Stimulated activated CD4-positive, alpha-beta T cell treated with anti-CD3 and anti-CD28 coated beads, Interleukin-1b, Interleukin-23, amount 100 ng/mL, for 1 hour (primary cell): ENCODE results near the gene TYMP.

Source experiments
- DNase-seq, 2 donors: peaks; one replicate each; pipeline ENCODE4 v3.0.0-alpha.2; 2020; ENCODE audit warnings: low read depth in 2 of 2

TYMP gene

DNA sequence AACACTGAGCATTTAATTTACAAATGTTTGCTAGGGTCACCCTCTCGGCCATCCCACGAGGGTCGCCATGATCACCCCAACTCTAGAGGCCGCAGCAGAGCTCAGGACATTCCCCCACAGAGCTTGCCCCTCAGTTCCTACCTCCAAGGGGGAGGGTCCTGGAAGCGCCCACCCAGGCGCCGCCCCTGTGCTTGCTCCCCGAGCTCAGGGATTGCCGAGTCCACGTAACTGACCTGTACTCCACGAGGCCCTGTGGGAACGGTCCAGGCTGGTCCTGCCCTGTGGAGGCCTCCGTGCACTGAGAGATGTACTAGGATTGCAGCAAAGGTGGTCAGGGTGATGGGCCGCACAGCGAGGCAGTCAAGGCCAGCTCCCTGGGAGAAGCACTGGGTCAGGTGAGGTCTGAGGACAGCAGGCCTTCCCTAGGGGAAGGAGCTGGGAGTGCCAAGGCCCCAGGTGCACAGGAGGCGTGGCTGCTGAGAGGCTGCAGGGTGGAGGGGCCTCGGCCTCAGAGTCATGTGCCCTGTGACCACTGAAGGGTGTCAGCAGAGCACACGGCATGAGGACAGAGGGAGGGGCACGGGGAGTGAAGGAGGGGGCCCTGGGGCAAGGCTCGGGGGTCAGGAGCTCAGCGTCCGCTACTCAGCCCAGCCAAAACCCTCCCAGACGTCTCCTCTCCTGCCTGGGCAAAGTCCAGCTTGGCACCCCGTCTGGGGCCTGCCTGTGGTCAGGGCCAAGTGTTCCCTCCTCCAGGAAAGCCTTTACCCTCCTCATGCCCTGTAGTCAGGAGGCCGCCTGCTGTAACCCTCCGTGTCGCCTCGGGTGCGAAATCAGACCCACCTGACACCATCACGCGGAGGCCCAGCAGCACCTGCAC is 45.6 kb downstream of the TYMP start:
- DNase-seq, result no peak

DNA sequence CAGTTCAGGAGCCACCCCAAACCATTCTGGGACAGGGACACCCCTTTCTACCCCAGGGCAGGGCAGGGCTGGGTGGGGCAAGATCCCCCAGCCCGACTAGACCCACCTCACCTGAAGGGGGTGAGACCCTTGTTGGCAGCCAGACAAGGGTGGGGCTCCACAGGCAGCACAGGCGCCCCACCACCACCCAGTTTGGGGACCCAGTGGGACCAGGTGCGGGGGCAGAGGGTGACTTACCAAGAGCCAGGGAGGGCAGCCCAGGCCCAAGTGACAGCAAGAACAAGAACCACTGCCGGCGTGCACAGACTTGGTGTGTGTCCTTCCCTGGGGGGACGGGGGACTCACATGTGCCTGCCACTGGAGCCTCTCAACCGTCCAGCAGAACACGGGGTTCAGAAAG is 46.3 kb downstream of the TYMP start:
- DNase-seq, result no peak

DNA sequence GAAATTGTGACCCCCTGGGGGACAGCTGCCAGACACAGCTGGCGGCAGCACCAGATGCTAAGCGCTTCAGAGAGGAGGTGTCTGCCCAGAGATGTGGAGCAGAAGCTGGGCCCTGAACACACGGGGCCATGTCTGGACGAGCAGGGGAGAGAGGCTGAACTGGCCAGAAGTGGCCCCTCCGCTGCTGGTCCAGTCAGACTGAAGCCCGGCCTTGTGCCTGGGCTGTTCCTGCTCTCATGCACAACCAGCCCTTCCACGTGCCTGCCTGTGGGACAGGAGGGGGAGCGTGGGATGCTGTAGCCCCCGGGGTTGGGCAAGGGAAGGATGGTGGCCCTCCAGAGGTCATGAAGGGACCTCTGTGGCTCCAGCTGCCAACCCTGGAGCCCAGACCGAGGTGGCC is 46.7 kb downstream of the TYMP start:
- no peak for DNase-seq

DNA sequence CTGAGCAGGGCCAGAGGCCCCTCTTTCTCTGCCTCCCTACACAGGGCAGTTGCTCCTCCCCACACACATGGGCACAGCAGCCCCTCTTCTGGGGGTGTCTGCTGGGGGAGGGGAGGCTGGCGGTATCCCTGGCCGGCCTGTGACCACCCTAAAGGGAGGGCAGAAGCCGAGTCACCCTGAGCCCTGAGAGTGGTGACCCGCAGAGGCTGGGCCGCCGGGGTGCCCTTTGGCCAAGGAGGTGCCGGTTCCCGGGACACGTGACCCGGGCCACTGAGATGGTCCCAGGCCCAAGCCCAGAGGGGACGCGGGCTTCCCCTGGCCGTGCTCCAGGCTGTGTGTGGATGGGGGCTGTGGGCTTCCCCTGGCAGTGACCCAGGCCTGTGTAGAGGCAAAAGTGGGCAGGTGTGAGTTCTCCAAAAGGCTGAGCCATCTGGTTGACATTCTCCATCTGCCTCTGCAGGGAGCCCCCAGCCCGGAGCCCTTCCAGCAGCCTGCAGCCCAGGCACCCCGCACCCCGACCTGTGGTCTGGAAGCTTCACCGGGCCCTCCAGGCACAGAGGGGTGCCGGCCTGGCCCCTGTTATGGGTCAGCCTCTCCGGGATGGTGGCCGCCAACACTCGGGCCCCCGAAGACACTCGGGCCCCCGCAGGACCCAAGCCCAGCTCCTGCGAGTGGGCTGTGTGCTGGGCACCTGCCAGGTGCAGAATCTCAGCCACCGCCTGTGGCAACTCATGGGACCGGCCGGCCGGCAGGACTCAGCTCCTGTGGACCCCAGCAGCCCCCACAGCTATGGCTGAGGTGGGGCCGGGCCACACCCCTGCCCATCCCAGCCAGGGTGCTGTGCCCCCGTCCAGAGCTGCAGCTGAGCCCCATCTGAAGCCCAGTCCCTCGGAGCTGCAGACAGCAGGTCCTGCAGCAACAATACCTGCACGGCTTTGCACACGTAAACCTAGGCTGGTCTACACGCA is 47.4 kb downstream of the TYMP start:
- DNase-seq, result no peak

DNA sequence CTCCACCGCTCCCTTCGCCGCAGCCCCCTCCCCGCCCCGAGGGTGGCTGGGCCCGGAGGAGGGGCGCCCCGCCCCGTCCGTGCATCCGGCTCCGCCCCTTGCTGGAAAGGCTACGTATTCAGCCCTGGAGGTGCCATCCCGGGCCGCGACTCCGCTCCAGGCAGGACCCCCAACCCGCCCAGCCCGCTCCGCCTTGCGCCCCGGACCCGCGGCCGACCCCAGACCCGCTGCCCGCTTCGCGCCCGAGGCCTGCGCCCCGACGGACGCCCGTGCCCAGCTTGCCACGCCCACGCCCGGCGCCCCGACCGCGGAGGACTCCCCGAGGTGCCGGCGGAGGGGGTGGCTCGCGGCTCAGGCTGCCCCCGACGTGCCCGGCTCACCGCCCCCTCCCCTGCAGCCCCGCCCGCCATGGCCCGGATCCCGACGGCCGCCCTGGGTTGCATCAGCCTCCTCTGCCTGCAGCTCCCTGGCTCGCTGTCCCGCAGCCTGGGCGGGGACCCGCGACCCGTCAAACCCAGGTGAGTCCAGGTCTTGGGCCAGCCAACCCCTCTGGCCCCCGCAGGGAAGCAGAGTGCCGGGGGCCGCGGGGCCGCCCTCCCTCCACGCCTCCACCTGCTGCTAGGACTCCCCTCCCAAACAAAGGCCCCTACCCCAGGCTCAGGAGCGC is 48.2 kb downstream of the TYMP start, which contains the start of gene ADM2:
Gene ADM2, plus strand, starts transcription at position 104 of the 667 bp plus-strand sequence. Its CDS starts 305 bp downstream, at position 409.
- DNase-seq, result peak in 1 of 2 donors; percentile 53

- DNase-seq, result no peak
These were observed 48.8 kb downstream of the TYMP start for GRCh38 chr22:50481045-50481439.

DNA sequence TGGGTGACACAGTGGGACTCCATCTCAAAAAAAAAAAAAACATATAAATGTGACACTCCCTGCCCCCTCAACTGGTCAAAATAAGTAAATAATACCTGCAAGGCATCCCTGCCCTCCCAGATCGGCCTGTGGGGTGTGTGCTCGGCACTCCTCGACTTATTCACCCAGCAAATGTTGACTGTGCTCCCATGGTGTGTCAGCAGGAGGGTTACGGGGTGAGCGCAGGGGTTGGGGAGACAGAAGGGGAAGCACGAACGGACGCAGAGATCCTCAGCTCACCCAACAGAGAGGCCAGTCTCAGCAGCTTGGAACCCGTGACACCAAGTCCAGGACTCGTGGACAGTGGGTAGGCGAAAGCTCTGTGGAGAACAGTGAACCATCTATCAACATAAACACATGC is 50.1 kb downstream of the TYMP start:
- DNase-seq, result no peak

- DNase-seq, result no peak
These were observed 51.9 kb downstream of the TYMP start for GRCh38 chr22:50477923-50478322.

GRCh38 chr22:50476868-50477267 is 52.9 kb downstream of the TYMP start:
- DNase-seq, result no peak
